ENCODE results near the gene ZSWIM7.

DNA sequence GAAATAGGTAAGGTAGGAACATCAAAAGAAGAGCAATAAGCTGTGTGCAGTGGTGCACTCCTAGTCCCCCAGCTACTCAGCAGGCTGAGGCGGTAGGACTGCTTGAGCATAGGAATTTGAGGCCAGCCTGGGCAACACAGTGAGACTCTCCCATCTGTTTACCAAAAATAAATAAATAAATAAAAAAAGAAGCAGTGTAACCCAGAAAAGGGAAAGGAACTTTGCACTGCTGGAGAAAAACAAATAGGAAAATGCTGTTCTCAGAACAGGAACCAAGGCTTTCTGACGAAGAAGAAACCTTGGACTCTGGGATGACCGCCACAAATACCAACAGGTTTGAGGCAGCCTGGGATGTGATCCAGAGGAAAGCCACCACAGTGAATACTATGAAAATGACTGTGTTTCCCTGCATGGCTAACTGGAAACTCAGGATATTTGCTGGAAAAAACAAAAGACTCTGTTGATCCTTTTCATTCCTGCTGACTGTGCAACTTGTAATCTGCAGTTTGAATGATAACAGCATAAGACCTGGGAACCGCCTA, 41.3 kb upstream of the ZSWIM7 start:
- TF ChIP-seq, protein P1, sequence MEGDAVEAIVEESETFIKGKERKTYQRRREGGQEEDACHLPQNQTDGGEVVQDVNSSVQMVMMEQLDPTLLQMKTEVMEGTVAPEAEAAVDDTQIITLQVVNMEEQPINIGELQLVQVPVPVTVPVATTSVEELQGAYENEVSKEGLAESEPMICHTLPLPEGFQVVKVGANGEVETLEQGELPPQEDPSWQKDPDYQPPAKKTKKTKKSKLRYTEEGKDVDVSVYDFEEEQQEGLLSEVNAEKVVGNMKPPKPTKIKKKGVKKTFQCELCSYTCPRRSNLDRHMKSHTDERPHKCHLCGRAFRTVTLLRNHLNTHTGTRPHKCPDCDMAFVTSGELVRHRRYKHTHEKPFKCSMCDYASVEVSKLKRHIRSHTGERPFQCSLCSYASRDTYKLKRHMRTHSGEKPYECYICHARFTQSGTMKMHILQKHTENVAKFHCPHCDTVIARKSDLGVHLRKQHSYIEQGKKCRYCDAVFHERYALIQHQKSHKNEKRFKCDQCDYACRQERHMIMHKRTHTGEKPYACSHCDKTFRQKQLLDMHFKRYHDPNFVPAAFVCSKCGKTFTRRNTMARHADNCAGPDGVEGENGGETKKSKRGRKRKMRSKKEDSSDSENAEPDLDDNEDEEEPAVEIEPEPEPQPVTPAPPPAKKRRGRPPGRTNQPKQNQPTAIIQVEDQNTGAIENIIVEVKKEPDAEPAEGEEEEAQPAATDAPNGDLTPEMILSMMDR (conservative IDR thresholded peaks at IDR 0.05), result no peak
- TF ChIP-seq EZH2 (IDR thresholded peaks at IDR 0.05; ENCODE audit: low read depth), result no peak
